K562 (cell line): ENCODE measurements around the gene IGF2BP3. TPM values are rescaled to one million over a fixed set of nuclear protein-coding genes. Genes with fewer than 3 reads are reported as not detected.
A peak's percentile ranks its signal among the peaks of the same experiment; 100 is the strongest.

ENCODE experiments used
- CBX3 ChIP-seq, 2 experiments: IDR thresholded peaks; 1 replicate in 1 of 2; 2 replicates in 1 of 2; pipeline ENCODE4 v1.6.1; 2012; ENCODE audit warnings: inconsistent platforms in 2 of 2, low read length in 2 of 2, borderline replicate concordance in 1 of 2, control low read depth in 1 of 2
- ELF1 ChIP-seq: fragments of 200-800 bp; sonication (Bioruptor generic); IDR thresholded peaks from 2 replicates; pipeline ENCODE4 v1.6.1; 2016; ENCODE audit warnings: missing genetic modification characterization, missing compliant biosample characterization
- FUS ChIP-seq: fragments of 200-400 bp; formaldehyde crosslinking; optimal IDR thresholded peaks from 2 replicates; pipeline ENCODE3; 2017; ENCODE audit warnings: low read depth, low read length
- HNRNPLL ChIP-seq: fragments of 200-400 bp; formaldehyde crosslinking; IDR thresholded peaks from 2 replicates; pipeline ENCODE4 v1.6.1; 2017; ENCODE audit warnings: low read length, low read depth, mild to moderate bottlenecking; ENCODE audit not compliant: poor library complexity, severe bottlenecking
- ILK ChIP-seq: fragments of 450-650 bp; IDR thresholded peaks from 2 replicates; pipeline ENCODE4 v1.6.1; 2016; ENCODE audit warnings: missing genetic modification characterization, low read depth, mild to moderate bottlenecking, missing compliant biosample characterization, moderate library complexity, borderline replicate concordance
- PTBP1 ChIP-seq: fragments of 200-400 bp; formaldehyde crosslinking; IDR thresholded peaks from 2 replicates; pipeline ENCODE4 v1.6.1; 2017; ENCODE audit warnings: low read depth, low read length
- SIX5 ChIP-seq, 2 experiments: IDR thresholded peaks; 2 replicates each; pipeline ENCODE4 v1.6.1; 2011; ENCODE audit warnings: low read length in 2 of 2, borderline replicate concordance in 1 of 2, low read depth in 1 of 2, mild to moderate bottlenecking in 1 of 2, moderate library complexity in 1 of 2; ENCODE audit not compliant: insufficient read depth in 1 of 2
- SMAD4 ChIP-seq: fragments of 250-450 bp; sonication (Bioruptor Pico); conservative IDR thresholded peaks from 2 replicates; pipeline ENCODE4 v1.8.0; 2021; ENCODE audit warnings: inconsistent platforms, mild to moderate bottlenecking, moderate library complexity
- STAG1 ChIP-seq: sonication (generic); formaldehyde crosslinking; IDR thresholded peaks from 2 replicates; pipeline ENCODE4 v1.5.0; 2020; ENCODE audit warnings: missing genetic modification reagents, borderline replicate concordance
- TAF7 ChIP-seq: fragments of 450-650 bp; IDR thresholded peaks from 2 replicates; pipeline ENCODE4 v1.6.1; 2016; ENCODE audit warnings: missing genetic modification characterization, missing compliant biosample characterization
- TBL1XR1 ChIP-seq, 2 experiments: IDR thresholded peaks; 2 replicates each; pipeline ENCODE4 v1.6.1; 2012; ENCODE audit warnings: improper control_type of control experiment in 2 of 2, low read length in 2 of 2, mild to moderate bottlenecking in 1 of 2
- THRAP3 ChIP-seq: fragments of 450-650 bp; IDR thresholded peaks from 2 replicates; pipeline ENCODE4 v1.6.1; 2016; ENCODE audit warnings: mild to moderate bottlenecking, inconsistent platforms, borderline replicate concordance
- TRIM25 ChIP-seq: fragments of 450-650 bp; IDR thresholded peaks from 2 replicates; pipeline ENCODE4 v1.7.0; 2016; ENCODE audit warnings: borderline replicate concordance
- ZBTB40 ChIP-seq, 2 experiments: fragments of 450-650 bp in 1 of 2; sonication (generic) in 1 of 2; formaldehyde crosslinking in 1 of 2; IDR thresholded peaks; 2 replicates each; pipeline versions ENCODE4 v1.7.1 to v1.9.0; 2016 to 2022; ENCODE audit warnings: inconsistent platforms in 1 of 2, mild to moderate bottlenecking in 1 of 2, missing genetic modification reagents in 1 of 2
- ZNF253 ChIP-seq: fragments of 250-450 bp; sonication (Bioruptor Pico); conservative IDR thresholded peaks from 2 replicates; pipeline ENCODE4 v1.6.1; 2021; ENCODE audit warnings: mild to moderate bottlenecking
- polyA plus RNA-seq, 8 experiments: library from polyadenylated mRNA; depleted of rRNA in 4 of 8; stranded (reverse) in 5 of 8; unstranded in 3 of 8; fragments of >200 nt; fragmentation: Nextera tagmentation in 2 of 8; fragmentation: Illumina TruSeq in 1 of 8; extraction: Ambion mirVana in 2 of 8; extraction: Trizol in 1 of 8; gene quantifications; 2 replicates each; pipeline versions ENCODE4 v1.2.1 to v1.2.3, GENCODE V29; 2011 to 2014; ENCODE audit warnings: inconsistent platforms in 1 of 8, missing spikeins in 1 of 8
- total RNA-seq, 7 experiments: library from RNA; depleted of rRNA in 6 of 7; stranded (reverse); fragments of >200 nt in 6 of 7; fragmentation: Illumina TruSeq in 2 of 7; extraction: Trizol in 2 of 7; gene quantifications; 2 replicates each; pipeline versions ENCODE4 v1.2.1 to v1.2.3, GENCODE V29; 2011 to 2021; ENCODE audit warnings: low replicate concordance in 1 of 7

Gene IGF2BP3
- total and polyA plus RNA-seq, 9 of the 15 experiments (the other 6 are each of a cell fraction or from before 2014, with no cell fraction given), result 8.4 to 88.1 (median 61.2) TPM

- TF ChIP-seq ZBTB40 (IDR thresholded peaks at IDR 0.05) (peak; percentile 90), ZBTB40 (CRISPR knock-in tag; IDR thresholded peaks at IDR 0.05) (no peak), THRAP3 (no peak), ILK (tag) (no peak), SIX5 (IDR thresholded peaks at IDR 0.05; ENCODE audit: borderline replicate concordance in 1 of 2, insufficient read depth in 1 of 2, low read depth in 1 of 2, low read length in 2 of 2) (no peak), SMAD4 (CRISPR knock-in tag) (peak; percentile 61; the same call in 1 of the 2 replicates), TBL1XR1 (IDR thresholded peaks at IDR 0.05; ENCODE audit: low read length in 2 of 2) (peak in 1 of 2 experiments; percentile 28; a peak in 1 of 4 replicates), HNRNPLL (peak; percentile 71), FUS (no peak), ELF1 (tag) (peak; percentile 88), ZNF253 (no peak), CBX3 (IDR thresholded peaks at IDR 0.05; ENCODE audit: borderline replicate concordance in 1 of 2, low read length in 2 of 2) (peak in 1 of 2 experiments; percentile 91; a peak in 2 of 3 replicates), TAF7 (tag) (peak; percentile 47; the same call in 1 of the 2 replicates), TRIM25 (no peak), STAG1 (CRISPR knock-in tag) (no peak), PTBP1 (no peak)
Measured at GRCh38 chr7:23298885-23299769, 171.2 kb downstream of the IGF2BP3 start, which contains the start of gene MALSU1 (continued).
